Kidney tubule cell (primary cell): ENCODE measurements around the gene RACGAP1.

ENCODE experiments used
- DNase-seq: peaks from one replicate; pipeline ENCODE4 v3.0.0-alpha.2; 2018; ENCODE audit warnings: low spot score

The RACGAP1 gene

GRCh38 chr12:49967777-49968250 lies 57.5 kb downstream of the RACGAP1 start:
- no peak for DNase-seq

GRCh38 chr12:49967042-49967776 lies 58.1 kb downstream of the RACGAP1 start:
- peak; percentile 81 for DNase-seq

GRCh38 chr12:49966511-49967041 lies 58.7 kb downstream of the RACGAP1 start:
- no peak for DNase-seq

GRCh38 chr12:49965836-49966235 lies 59.5 kb downstream of the RACGAP1 start:
- no peak for DNase-seq

- no peak for DNase-seq
Observed at GRCh38 chr12:49964849-49965624, 60.3 kb downstream of the RACGAP1 start.

GRCh38 chr12:49963976-49964815 lies 61.1 kb downstream of the RACGAP1 start:
- no peak for DNase-seq

GRCh38 chr12:49962861-49963765 lies 62.2 kb downstream of the RACGAP1 start:
- DNase-seq: peak; percentile 87

- DNase-seq: no peak
Observed at GRCh38 chr12:49961993-49962764, 63.1 kb downstream of the RACGAP1 start.

- no peak for DNase-seq
Observed at GRCh38 chr12:49961111-49961922, 64.0 kb downstream of the RACGAP1 start, which contains the start of gene AQP5. AQP5 (plus strand) TSS chr12:49961872; CDS start chr12:49962018, 146 bp downstream.

GRCh38 chr12:49960474-49961110 lies 64.7 kb downstream of the RACGAP1 start:
- DNase-seq: no peak

GRCh38 chr12:49959685-49960473 lies 65.4 kb downstream of the RACGAP1 start:
- peak; percentile 81 for DNase-seq

GRCh38 chr12:49957570-49957967 lies 67.7 kb downstream of the RACGAP1 start:
- DNase-seq: no peak

- DNase-seq: peak; percentile 54
Observed at GRCh38 chr12:49956663-49957569, 68.4 kb downstream of the RACGAP1 start.

- no peak for DNase-seq
Observed at GRCh38 chr12:49955899-49956662, 69.2 kb downstream of the RACGAP1 start.

GRCh38 chr12:49954863-49955830 lies 70.1 kb downstream of the RACGAP1 start:
- no peak for DNase-seq
